Measurements from ENCODE around the gene CATSPERD. TPM values are rescaled to one million over a fixed set of nuclear protein-coding genes. Genes with fewer than 3 reads are reported as not detected.
A peak's percentile ranks its signal among the peaks of the same experiment; 100 is the strongest.
"Not testable (repeated sequence)": the region's sequence is repeated elsewhere in the genome, so short reads cannot be mapped to it uniquely, and the experiment has no call there.

The CATSPERD gene
- polyA plus RNA-seq, 10 donors: not detected

GRCh38 chr19:5684694-5685430 lies 35.6 kb upstream of the CATSPERD start:
- no peak for DNase-seq

- DNase-seq: no peak
Observed at GRCh38 chr19:5686326-5686646, 34.2 kb upstream of the CATSPERD start.

- peak; percentile 91 to 96 (median 94) for DNase-seq
Observed at GRCh38 chr19:5686647-5687359, 33.6 kb upstream of the CATSPERD start.

- no peak for DNase-seq
Observed at GRCh38 chr19:5687360-5688198, 32.9 kb upstream of the CATSPERD start.

GRCh38 chr19:5688262-5688881 lies 32.1 kb upstream of the CATSPERD start:
- not testable (repeated sequence) for DNase-seq

GRCh38 chr19:5690125-5690954 lies 30.1 kb upstream of the CATSPERD start, which contains the start of gene RPL36:
TSS of gene RPL36 (plus strand) at chr19:5690295. CDS start at chr19:5690508, 213 bp downstream.
- peak; percentile 97 to 99 (median 98) for DNase-seq

- DNase-seq: peak; percentile 38 to 85 (median 67)
Observed at GRCh38 chr19:5690955-5691821, 29.2 kb upstream of the CATSPERD start.

GRCh38 chr19:5691822-5692722 lies 28.4 kb upstream of the CATSPERD start:
- DNase-seq: no peak

GRCh38 chr19:5692723-5693194 lies 27.7 kb upstream of the CATSPERD start:
- DNase-seq: no peak

- DNase-seq: peak in 1 of 3 donors; percentile 52
Observed at GRCh38 chr19:5693195-5694166, 27.0 kb upstream of the CATSPERD start.

- DNase-seq: no peak
Observed at GRCh38 chr19:5694167-5694955, 26.1 kb upstream of the CATSPERD start.

GRCh38 chr19:5694956-5695648 lies 25.3 kb upstream of the CATSPERD start:
- DNase-seq: no peak

- peak in 1 of 3 donors; percentile 29 for DNase-seq
Observed at GRCh38 chr19:5695649-5696195, 24.7 kb upstream of the CATSPERD start.

GRCh38 chr19:5696196-5697021 lies 24.0 kb upstream of the CATSPERD start:
- no peak for DNase-seq
